HepG2 (cell line): Measurements from ENCODE around the gene EIF5. TPM values are rescaled to one million over a fixed set of nuclear protein-coding genes. Genes with fewer than 3 reads are reported as not detected.

Source experiments
- AGO2 ChIP-seq: fragments of 200-400 bp; formaldehyde crosslinking; optimal IDR thresholded peaks from 2 replicates; pipeline ENCODE3; 2017; ENCODE audit warnings: mild to moderate bottlenecking, low read depth, low read length, moderate library complexity
- BCL6 ChIP-seq: IDR thresholded peaks from 2 replicates; pipeline ENCODE4 v1.6.1; 2016; ENCODE audit warnings: missing genetic modification reagents, missing compliant biosample characterization
- CREB1 ChIP-seq, 2 experiments: fragments of 450-650 bp in 1 of 2; IDR thresholded peaks; 2 replicates each; pipeline ENCODE4 v1.6.1; 2016 to 2017; ENCODE audit warnings: control low read depth in 1 of 2, mild to moderate bottlenecking in 1 of 2, missing compliant biosample characterization in 1 of 2, missing genetic modification characterization in 1 of 2
- CSRNP1 ChIP-seq: sonication (generic); formaldehyde crosslinking; IDR thresholded peaks from 2 replicates; pipeline ENCODE4 v1.8.1; 2023; ENCODE audit warnings: mild to moderate bottlenecking, missing genetic modification reagents
- GZF1 ChIP-seq: sonication (generic); formaldehyde crosslinking; IDR thresholded peaks from 2 replicates; pipeline ENCODE4 v1.5.1; 2020; ENCODE audit warnings: mild to moderate bottlenecking, missing genetic modification reagents
- PRDM15 ChIP-seq: sonication (generic); formaldehyde crosslinking; IDR thresholded peaks from 2 replicates; pipeline ENCODE4 v1.4.0; 2020; ENCODE audit warnings: missing genetic modification reagents
- SNAI1 ChIP-seq: sonication (generic); formaldehyde crosslinking; IDR thresholded peaks from 2 replicates; pipeline ENCODE4 v1.5.0; 2020; ENCODE audit warnings: mild to moderate bottlenecking, missing genetic modification reagents, borderline replicate concordance
- ZBTB2 ChIP-seq: sonication (generic); formaldehyde crosslinking; IDR thresholded peaks from 2 replicates; pipeline ENCODE4 v1.8.0; 2022; ENCODE audit warnings: low read depth, missing genetic modification reagents
- ZNF607 ChIP-seq: sonication (generic); formaldehyde crosslinking; IDR thresholded peaks from 2 replicates; pipeline ENCODE4 v1.5.1; 2020; ENCODE audit warnings: missing genetic modification reagents, mild to moderate bottlenecking, borderline replicate concordance
- polyA plus RNA-seq, 8 experiments: library from polyadenylated mRNA; depleted of rRNA in 3 of 8; stranded (reverse) in 7 of 8; unstranded in 1 of 8; fragments of >200 nt; fragmentation: Illumina TruSeq in 4 of 8; extraction: Trizol in 4 of 8; gene quantifications; 2 replicates each; pipeline versions ENCODE4 v1.2.1 to v1.2.3, GENCODE V29; 2011 to 2016; ENCODE audit warnings: low read depth in 4 of 8, missing spikeins in 1 of 8, mixed read lengths in 1 of 8; ENCODE audit not compliant: insufficient read depth in 1 of 8
- total RNA-seq, 5 experiments: library from RNA; depleted of rRNA; stranded (reverse); fragments of >200 nt; fragmentation: Illumina TruSeq; extraction: Trizol; gene quantifications; 2 replicates each; pipeline ENCODE4 v1.2.3, GENCODE V29; 2016; ENCODE audit warnings: low read depth in 1 of 5
- TF ChIP-seq, protein P1 (sequence below): sonication (generic); formaldehyde crosslinking; IDR thresholded peaks from 2 replicates; pipeline ENCODE4 v1.5.0; 2020; ENCODE audit warnings: mild to moderate bottlenecking, missing genetic modification reagents, borderline replicate concordance
- TF ChIP-seq, protein P2 (sequence below): IDR thresholded peaks from 2 replicates; pipeline ENCODE4 v1.6.1; 2016; ENCODE audit warnings: low read depth

Gene EIF5
- total and polyA plus RNA-seq, 2 of the 13 experiments (the other 11 are each of a cell fraction or from before 2014, with no cell fraction given), result 189 to 281 TPM

- TF ChIP-seq BCL6 (0 out of 2 replicates have a peak, but pooled peaks have one; percentile 10), CSRNP1 (CRISPR knock-in tag) (peak; percentile 18; the same call in 1 of the 2 replicates), SNAI1 (0 out of 2 replicates have a peak, but pooled peaks have one; percentile 48), PRDM15 (CRISPR knock-in tag) (0 out of 2 replicates have a peak, but pooled peaks have one; percentile 40), ZBTB2 (CRISPR knock-in tag) (0 out of 2 replicates have a peak, but pooled peaks have one; percentile 49), AGO2 (peak; percentile 86), CREB1 (IDR thresholded peaks at IDR 0.05) (peak; percentile 93), CREB1 (CRISPR knock-in tag; IDR thresholded peaks at IDR 0.05) (peak; percentile 96), GZF1 (CRISPR knock-in tag) (0 out of 2 replicates have a peak, but pooled peaks have one; percentile 36), ZNF607 (CRISPR knock-in tag) (peak; percentile 65; the same call in 1 of the 2 replicates)
- TF ChIP-seq, protein P1, sequence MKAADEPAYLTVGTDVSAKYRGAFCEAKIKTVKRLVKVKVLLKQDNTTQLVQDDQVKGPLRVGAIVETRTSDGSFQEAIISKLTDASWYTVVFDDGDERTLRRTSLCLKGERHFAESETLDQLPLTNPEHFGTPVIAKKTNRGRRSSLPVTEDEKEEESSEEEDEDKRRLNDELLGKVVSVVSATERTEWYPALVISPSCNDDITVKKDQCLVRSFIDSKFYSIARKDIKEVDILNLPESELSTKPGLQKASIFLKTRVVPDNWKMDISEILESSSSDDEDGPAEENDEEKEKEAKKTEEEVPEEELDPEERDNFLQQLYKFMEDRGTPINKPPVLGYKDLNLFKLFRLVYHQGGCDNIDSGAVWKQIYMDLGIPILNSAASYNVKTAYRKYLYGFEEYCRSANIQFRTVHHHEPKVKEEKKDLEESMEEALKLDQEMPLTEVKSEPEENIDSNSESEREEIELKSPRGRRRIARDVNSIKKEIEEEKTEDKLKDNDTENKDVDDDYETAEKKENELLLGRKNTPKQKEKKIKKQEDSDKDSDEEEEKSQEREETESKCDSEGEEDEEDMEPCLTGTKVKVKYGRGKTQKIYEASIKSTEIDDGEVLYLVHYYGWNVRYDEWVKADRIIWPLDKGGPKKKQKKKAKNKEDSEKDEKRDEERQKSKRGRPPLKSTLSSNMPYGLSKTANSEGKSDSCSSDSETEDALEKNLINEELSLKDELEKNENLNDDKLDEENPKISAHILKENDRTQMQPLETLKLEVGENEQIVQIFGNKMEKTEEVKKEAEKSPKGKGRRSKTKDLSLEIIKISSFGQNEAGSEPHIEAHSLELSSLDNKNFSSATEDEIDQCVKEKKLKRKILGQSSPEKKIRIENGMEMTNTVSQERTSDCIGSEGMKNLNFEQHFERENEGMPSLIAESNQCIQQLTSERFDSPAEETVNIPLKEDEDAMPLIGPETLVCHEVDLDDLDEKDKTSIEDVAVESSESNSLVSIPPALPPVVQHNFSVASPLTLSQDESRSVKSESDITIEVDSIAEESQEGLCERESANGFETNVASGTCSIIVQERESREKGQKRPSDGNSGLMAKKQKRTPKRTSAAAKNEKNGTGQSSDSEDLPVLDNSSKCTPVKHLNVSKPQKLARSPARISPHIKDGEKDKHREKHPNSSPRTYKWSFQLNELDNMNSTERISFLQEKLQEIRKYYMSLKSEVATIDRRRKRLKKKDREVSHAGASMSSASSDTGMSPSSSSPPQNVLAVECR (CRISPR knock-in tag), result peak; percentile 85; the same call in 1 of the 2 replicates
- TF ChIP-seq, protein P2, sequence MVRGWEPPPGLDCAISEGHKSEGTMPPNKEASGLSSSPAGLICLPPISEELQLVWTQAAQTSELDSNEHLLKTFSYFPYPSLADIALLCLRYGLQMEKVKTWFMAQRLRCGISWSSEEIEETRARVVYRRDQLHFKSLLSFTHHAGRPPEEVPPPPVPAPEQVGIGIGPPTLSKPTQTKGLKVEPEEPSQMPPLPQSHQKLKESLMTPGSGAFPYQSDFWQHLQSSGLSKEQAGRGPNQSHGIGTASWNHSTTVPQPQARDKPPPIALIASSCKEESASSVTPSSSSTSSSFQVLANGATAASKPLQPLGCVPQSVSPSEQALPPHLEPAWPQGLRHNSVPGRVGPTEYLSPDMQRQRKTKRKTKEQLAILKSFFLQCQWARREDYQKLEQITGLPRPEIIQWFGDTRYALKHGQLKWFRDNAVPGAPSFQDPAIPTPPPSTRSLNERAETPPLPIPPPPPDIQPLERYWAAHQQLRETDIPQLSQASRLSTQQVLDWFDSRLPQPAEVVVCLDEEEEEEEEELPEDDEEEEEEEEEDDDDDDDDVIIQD (CRISPR knock-in tag), result peak; percentile 34; the same call in 1 of the 2 replicates
These were observed 51.3 kb downstream of the EIF5 start, which contains the start of gene MARK3 (continued) for GRCh38 chr14:103385152-103385928.
